Large intestine (tissue), 3 donors: ENCODE results near the gene STK25. TPM values are rescaled to one million over a fixed set of nuclear protein-coding genes. Genes with fewer than 3 reads are reported as not detected.
"Not testable (repeated sequence)": the region's sequence is repeated elsewhere in the genome, so short reads cannot be mapped to it uniquely, and the experiment has no call there.

Source experiments
- DNase-seq, 2 donors: peaks; one replicate each; pipeline versions ENCODE4 v3.0.0 to v3.0.0-alpha.2; 2013
- H3K27ac ChIP-seq: one replicate; pipeline ENCODE4 v1.5.1; 2013; ENCODE audit warnings: low read length
- H3K27me3 ChIP-seq: 2 replicates; pipeline ENCODE4 v1.6.1; 2013; ENCODE audit warnings: low read length; ENCODE audit not compliant: control insufficient read depth, insufficient read depth
- H3K36me3 ChIP-seq: 2 replicates; pipeline ENCODE4 v1.6.1; 2013; ENCODE audit warnings: low read length; ENCODE audit not compliant: control insufficient read depth, insufficient read depth
- H3K4me1 ChIP-seq: one replicate; pipeline ENCODE4 v1.6.1; 2013; ENCODE audit warnings: low read length; ENCODE audit not compliant: control insufficient read depth, insufficient read depth
- H3K4me3 ChIP-seq: one replicate; pipeline ENCODE4 v1.5.1; 2013; ENCODE audit warnings: low read length
- H3K9me3 ChIP-seq: one replicate; pipeline ENCODE4 v1.6.1; 2013; ENCODE audit warnings: mild to moderate bottlenecking, low read depth, low read length, moderate library complexity; ENCODE audit not compliant: control insufficient read depth
- WGBS: methylation state at CpG from one replicate; pipeline ENCODE4 v1.1.5; 2013; ENCODE audit warnings: low lambda C conversion rate; ENCODE audit not compliant: insufficient coverage; 5-methylcytosine and 5-hydroxymethylcytosine counted together
- polyA plus RNA-seq: library from polyadenylated mRNA; unstranded; fragments of 120-200 nt; gene quantifications from one replicate; pipeline ENCODE4 v1.2.1, GENCODE V29; 2013

STK25 gene
- polyA plus RNA-seq, 1 donor = 135 TPM

- no CpG with 5 or more reads among the region's 8 CpGs for WGBS
- no peak overlapping the region for H3K4me3 ChIP-seq
- H3K36me3 ChIP-seq = no peaks in the 10 kb centered on the region
- no peak overlapping the region for H3K27ac ChIP-seq
- no peaks in the 10 kb centered on the region for H3K4me1 ChIP-seq
- H3K9me3 ChIP-seq = no peaks in the 10 kb centered on the region
- H3K27me3 ChIP-seq = peaks cover 3% of the 10 kb centered on the region
- DNase-seq = no peak
Measured at GRCh38 chr2:241530571-241530970, 22.2 kb upstream of the STK25 start.

GRCh38 chr2:241525818-241526780, 17.7 kb upstream of the STK25 start:
- not testable (repeated sequence) for H3K4me1 ChIP-seq, H3K4me3 ChIP-seq, H3K9me3 ChIP-seq, H3K36me3 ChIP-seq, H3K27me3 ChIP-seq, H3K27ac ChIP-seq, DNase-seq
- WGBS = no CpG with 5 or more reads among the region's 31 CpGs

GRCh38 chr2:241522477-241522876, 14.1 kb upstream of the STK25 start:
- Histone ChIP-seq H3K36me3 (no peaks in the 10 kb centered on the region), H3K27ac (no peak overlapping the region), H3K4me3 (no peak overlapping the region), H3K9me3 (peaks cover under 1% of the 10 kb centered on the region), H3K4me1 (no peaks in the 10 kb centered on the region), H3K27me3 (peaks cover 4% of the 10 kb centered on the region)
- no peak for DNase-seq
- WGBS = no CpG with 5 or more reads among the region's 5 CpGs

- H3K27me3 ChIP-seq = peaks cover 4% of the 10 kb centered on the region
- WGBS = 86% methylated on average over 5 of the region's 11 CpGs
Measured at GRCh38 chr2:241519669-241520068, 11.3 kb upstream of the STK25 start.

GRCh38 chr2:241517297-241517696, 8.9 kb upstream of the STK25 start:
- no peak for DNase-seq
- Histone ChIP-seq H3K4me1 (no peaks in the 10 kb centered on the region), H3K36me3 (no peaks in the 10 kb centered on the region), H3K4me3 (no peak overlapping the region), H3K9me3 (peaks cover 13% of the 10 kb centered on the region), H3K27me3 (peaks cover 4% of the 10 kb centered on the region), H3K27ac (no peak overlapping the region)
- WGBS = no CpG with 5 or more reads among the region's 6 CpGs

More at GRCh38 chr2:241519669-241520068, 11.3 kb upstream of the STK25 start:
- H3K4me1 ChIP-seq = no peaks in the 10 kb centered on the region
- DNase-seq = no peak
- no peak overlapping the region for H3K4me3 ChIP-seq
- no peak overlapping the region for H3K27ac ChIP-seq
- peaks cover 13% of the 10 kb centered on the region for H3K9me3 ChIP-seq
- H3K36me3 ChIP-seq = no peaks in the 10 kb centered on the region

- no peaks in the 10 kb centered on the region for H3K4me1 ChIP-seq
- WGBS = 100% methylated on average over 1 of the region's 3 CpGs
- no peak overlapping the region for H3K27ac ChIP-seq
- no peak overlapping the region for H3K4me3 ChIP-seq
- peaks cover 4% of the 10 kb centered on the region for H3K27me3 ChIP-seq
- H3K36me3 ChIP-seq = no peaks in the 10 kb centered on the region
- peaks cover 13% of the 10 kb centered on the region for H3K9me3 ChIP-seq
- DNase-seq = no peak
Measured at GRCh38 chr2:241516520-241516965, 8.2 kb upstream of the STK25 start.

GRCh38 chr2:241514986-241515737, 6.8 kb upstream of the STK25 start:
- DNase-seq = no peak
- no peaks in the 10 kb centered on the region for H3K4me1 ChIP-seq
- 80% methylated on average over 1 of the region's 10 CpGs for WGBS
- peaks cover 4% of the 10 kb centered on the region for H3K27me3 ChIP-seq
- H3K4me3 ChIP-seq = no peak overlapping the region
- H3K36me3 ChIP-seq = no peaks in the 10 kb centered on the region
- no peak overlapping the region for H3K27ac ChIP-seq
- peaks cover 13% of the 10 kb centered on the region for H3K9me3 ChIP-seq

- Histone ChIP-seq H3K27me3 (peaks cover under 1% of the 10 kb centered on the region), H3K9me3 (peaks cover 13% of the 10 kb centered on the region), H3K4me1 (peaks cover 2% of the 10 kb centered on the region), H3K36me3 (no peaks in the 10 kb centered on the region), H3K4me3 (no peak overlapping the region), H3K27ac (no peak overlapping the region)
- no peak for DNase-seq
- no CpG with 5 or more reads among the region's 5 CpGs for WGBS
Measured at GRCh38 chr2:241514553-241514952, 6.2 kb upstream of the STK25 start.

- Histone ChIP-seq H3K27me3 (no peaks in the 10 kb centered on the region), H3K9me3 (no peaks in the 10 kb centered on the region), H3K4me3 (no peak overlapping the region), H3K4me1 (peaks cover 16% of the 10 kb centered on the region), H3K27ac (no peak overlapping the region), H3K36me3 (no peaks in the 10 kb centered on the region)
- peak in 1 of 2 donors; percentile 29 for DNase-seq
- WGBS = 100% methylated on average over 1 of the region's 6 CpGs
Measured at GRCh38 chr2:241511091-241511741, 2.8 kb upstream of the STK25 start.

GRCh38 chr2:241509155-241509784, 886 bp upstream of the STK25 start:
- no CpG with 5 or more reads among the region's 24 CpGs for WGBS
- Histone ChIP-seq H3K27ac (peak overlapping the region; percentile 41), H3K9me3 (no peaks in the 10 kb centered on the region), H3K4me1 (peaks cover 16% of the 10 kb centered on the region), H3K4me3 (peak overlapping the region; percentile 72), H3K27me3 (no peaks in the 10 kb centered on the region), H3K36me3 (peaks cover 2% of the 10 kb centered on the region)
- DNase-seq = peak; percentile 45 to 52
